ENCODE data around the gene C17orf78. TPM values are rescaled to one million over a fixed set of nuclear protein-coding genes. Genes with fewer than 3 reads are reported as not detected.

Gene C17orf78
- total and polyA plus RNA-seq, 2 of the 8 experiments (the other 6 are each of a cell fraction or from before 2014, with no cell fraction given), result not detected

GRCh38 chr17:37358830-37359681 lies 16.7 kb upstream of the C17orf78 start:
- peak overlapping the region; percentile 77 for H3K56ac ChIP-seq (replicated peaks; ENCODE audit: insufficient read length, low read depth, low read length)
- H2AFZ ChIP-seq (ENCODE audit: low read length), result peak overlapping the region; percentile 77
- CTCF ChIA-PET (ENCODE audit: partially characterized antibody), result interaction anchor here (1.0 to 1.6 kb wide), 5 partner anchors 9 to 38 kb away, joined by 3 to 7 read pairs (median 4); no protein-coding TSS in a partner anchor
- DNase-seq (ENCODE audit: low read depth in 1 of 2, low spot score in 2 of 2) (peak; percentile 96), FAIRE-seq (no peak)
- no peak overlapping the region for H3K23ac ChIP-seq (ENCODE audit: insufficient read length)
- POLR2A ChIA-PET (ENCODE audit: partially characterized antibody), result interaction anchor here (0.6 to 2.3 kb wide), 24 partner anchors 9 to 1598 kb away, joined by 3 to 15 read pairs (median 4); partner anchors contain the start of genes ACACA and TADA2A
- peak overlapping the region; percentile 69 for H3K27ac ChIP-seq (ENCODE audit: low read depth, low read length)
- peak overlapping the region; percentile 58 for H3K14ac ChIP-seq (ENCODE audit: insufficient read length)
- H3K9ac ChIP-seq (replicated peaks in 1 of 4; ENCODE audit: extremely low read depth in 1 of 4, low read depth in 3 of 4, low read length in 3 of 4), result peak overlapping the region; percentile 77 to 85 (median 80)
- H3K4me3 ChIP-seq (ENCODE audit: extremely low read depth in 1 of 4, insufficient read depth in 2 of 4, low read depth in 3 of 4, low read length in 4 of 4), result peak overlapping the region; percentile 83 to 95 (median 88)
- H2BK5ac ChIP-seq (ENCODE audit: low read depth, low read length), result peak overlapping the region; percentile 95
- peak overlapping the region; percentile 98 for H4K91ac ChIP-seq (replicated peaks; ENCODE audit: insufficient read length, low read length)
- H3K4me1 ChIP-seq (replicated peaks in 1 of 4; ENCODE audit: control insufficient read depth in 3 of 4, insufficient read depth in 4 of 4, low read length in 3 of 4), result peaks cover 0 to 12% (median 7%) of the 10 kb centered on the region in 4 experiments; a peak in 6 of 7 replicates
- H3K79me1 ChIP-seq (ENCODE audit: low read depth, low read length), result peaks cover 3% of the 10 kb centered on the region; the same call in 1 of the 2 replicates
- peak overlapping the region; percentile 94 for H4K8ac ChIP-seq (ENCODE audit: extremely low read depth, insufficient read depth, low read length)
- peak overlapping the region; percentile 97 for H2BK120ac ChIP-seq (replicated peaks; ENCODE audit: low read depth, low read length)
- no peak overlapping the region for H2BK15ac ChIP-seq (ENCODE audit: low read length)
- peaks cover 3 to 4% of the 10 kb centered on the region in 2 experiments for H4K20me1 ChIP-seq (replicated peaks in 1 of 2; ENCODE audit: control insufficient read depth in 1 of 2, insufficient read depth in 2 of 2, low read length in 2 of 2)
- peak overlapping the region; percentile 98 for H3K4ac ChIP-seq (replicated peaks; ENCODE audit: insufficient read length, low read depth, low read length)
- peaks cover 10% of the 10 kb centered on the region for H3K23me2 ChIP-seq (ENCODE audit: low read depth, low read length)
- no peak overlapping the region for H2BK20ac ChIP-seq (ENCODE audit: low read length)
- H3K4me2 ChIP-seq (ENCODE audit: insufficient read depth in 1 of 2, low read depth in 2 of 2, low read length in 2 of 2), result peak overlapping the region; percentile 75 to 84
- H2AK5ac ChIP-seq (ENCODE audit: low read depth, low read length), result 0 out of 2 replicates have a peak overlapping the region, but pooled peaks have one; percentile 46
- H4K5ac ChIP-seq (ENCODE audit: insufficient read length, low read depth, low read length), result peak overlapping the region; percentile 92
- H3K18ac ChIP-seq (ENCODE audit: extremely low read depth, low read length), result peak overlapping the region; percentile 97
- no peaks in the 10 kb centered on the region for H3K9me3 ChIP-seq (ENCODE audit: insufficient read depth in 2 of 2, low read depth in 1 of 2, low read length in 1 of 2)
- H3K36me3 ChIP-seq (ENCODE audit: control insufficient read depth in 2 of 4, insufficient read depth in 4 of 4, low read length in 3 of 4), result peaks cover 0 to 3% (median 0%) of the 10 kb centered on the region in 4 experiments; a peak in 1 of 8 replicates
- no peaks in the 10 kb centered on the region for H3K27me3 ChIP-seq (replicated peaks in 1 of 4; ENCODE audit: control insufficient read depth in 3 of 4, extremely low read depth in 1 of 4, insufficient read depth in 3 of 4, low read length in 3 of 4)
- peak overlapping the region; percentile 99 for H2BK12ac ChIP-seq (ENCODE audit: low read depth, low read length)
- WGBS, 2 experiments (ENCODE audit: extremely low coverage in 1 of 2, insufficient coverage in 1 of 2, insufficient read length in 1 of 2, insufficient replicate concordance in 2 of 2, low coverage in 1 of 2, low lambda C conversion rate in 2 of 2, missing lambda C conversion rate in 1 of 2), result 2% methylated on average over 35 of the region's 88 CpGs; no CpG with 5 or more reads in 1 of the 2 experiments
- peaks cover 25 to 43% of the 10 kb centered on the region in 2 experiments for H3K79me2 ChIP-seq (ENCODE audit: control insufficient read depth in 1 of 2, insufficient read depth in 2 of 2, low read length in 2 of 2)

Data from H1 (cell line).